Neural cell (in vitro differentiated cells): ENCODE measurements around the gene ARHGEF5.

ENCODE experiments used
- CTCF ChIP-seq: fragments of 450-650 bp; IDR thresholded peaks from 2 replicates; pipeline ENCODE4 v1.5.1; 2014; ENCODE audit warnings: antibody characterized with exemption, mild to moderate bottlenecking, moderate library complexity; ENCODE audit not compliant: poor library complexity, severe bottlenecking
- EP300 ChIP-seq: fragments of 450-650 bp; conservative IDR thresholded peaks from 2 replicates; pipeline ENCODE4 v1.6.1; 2014; ENCODE audit warnings: antibody characterized with exemption, mild to moderate bottlenecking, moderate library complexity; ENCODE audit not compliant: poor library complexity, severe bottlenecking
- EZH2 ChIP-seq: fragments of 200-600, 300-800 bp; shearing (Covaris generic), sonication (generic); IDR thresholded peaks from 2 replicates; pipeline ENCODE4 v1.6.1; 2014; ENCODE audit warnings: antibody characterized with exemption, low read length, borderline replicate concordance, mild to moderate bottlenecking; ENCODE audit not compliant: insufficient read depth, poor library complexity, severe bottlenecking
- MXI1 ChIP-seq: fragments of 450-650 bp; conservative IDR thresholded peaks from 2 replicates; pipeline ENCODE4 v1.6.1; 2014; ENCODE audit warnings: antibody characterized with exemption, mild to moderate bottlenecking; ENCODE audit not compliant: poor library complexity, severe bottlenecking
- POLR2AphosphoS5 ChIP-seq: IDR thresholded peaks from 2 replicates; pipeline ENCODE4 v1.6.1; 2012
- RAD21 ChIP-seq: fragments of 450-650 bp; conservative IDR thresholded peaks from 2 replicates; pipeline ENCODE4 v1.6.1; 2014; ENCODE audit warnings: antibody characterized with exemption, mild to moderate bottlenecking, moderate library complexity
- REST ChIP-seq: IDR thresholded peaks from 2 replicates; pipeline ENCODE4 v1.6.1; 2012; ENCODE audit warnings: borderline replicate concordance
- SMC3 ChIP-seq: fragments of 450-650 bp; conservative IDR thresholded peaks from 2 replicates; pipeline ENCODE4 v1.6.1; 2014; ENCODE audit warnings: antibody characterized with exemption, mild to moderate bottlenecking, moderate library complexity; ENCODE audit not compliant: poor library complexity
- TAF1 ChIP-seq: IDR thresholded peaks from 2 replicates; pipeline ENCODE4 v1.6.1; 2012; ENCODE audit warnings: low read depth

GRCh38 chr7:144416341-144416740 is 61.1 kb downstream of the ARHGEF5 start:
- TF ChIP-seq TAF1 (no peak), CTCF (no peak), SMC3 (no peak), EZH2 (no peak), REST (no peak), POLR2AphosphoS5 (no peak), MXI1 (no peak), EP300 (no peak), RAD21 (no peak)
